DMS114 treated with DMSO at 0.1 percent for 48 hours (cell line): ENCODE data around the gene RHOBTB1.

Experiments used
- DNase-seq: peaks from one replicate; lab custom pipeline; 2025; ENCODE audit not compliant: unreplicated experiment; lab: John Stamatoyannopoulos, UW

The RHOBTB1 gene

GRCh38 chr10:60823324-60823723 lies 120.7 kb downstream of the RHOBTB1 start:
- DNase-seq, result no peak

GRCh38 chr10:60822809-60823208 lies 121.2 kb downstream of the RHOBTB1 start:
- DNase-seq, result no peak

- DNase-seq, result no peak
These were observed 122.3 kb downstream of the RHOBTB1 start for GRCh38 chr10:60821656-60822055.

DNA sequence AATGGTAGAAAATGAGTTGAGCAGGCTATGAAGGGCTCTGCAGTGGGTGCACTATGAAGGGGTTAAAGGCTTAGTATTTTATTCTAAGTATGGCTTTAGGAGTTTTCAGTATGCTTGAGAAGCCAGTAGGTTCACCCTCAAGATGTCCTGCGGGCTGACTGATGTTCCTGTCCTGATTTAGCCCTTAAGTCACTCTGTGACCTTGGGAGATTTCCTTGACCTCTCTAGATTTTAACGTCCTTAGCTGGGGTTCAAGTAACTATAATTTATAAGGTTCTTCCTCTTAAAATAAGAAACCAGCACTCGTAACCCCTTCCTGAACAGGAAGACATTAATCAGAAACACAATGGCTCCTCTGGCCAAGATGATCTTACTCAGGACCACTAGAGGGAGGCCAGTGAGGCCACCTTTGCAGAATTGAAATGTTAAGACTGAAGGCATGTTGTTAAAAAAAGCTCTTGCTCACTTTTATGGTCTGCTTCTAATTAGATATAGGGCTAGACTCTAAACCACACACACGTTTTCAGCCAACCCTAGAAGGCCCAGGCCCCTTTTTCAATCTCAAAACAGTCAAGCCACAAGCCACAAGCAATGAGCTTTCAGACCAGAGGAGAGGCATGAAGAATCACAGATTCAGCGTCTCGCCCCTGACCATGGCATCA lies 123.8 kb downstream of the RHOBTB1 start:
- no peak for DNase-seq
